Measurements from ENCODE around the gene PIMREG.

PIMREG gene

GRCh38 chr17:6464446-6465041 is 20.3 kb downstream of the PIMREG start:
- TF ChIP-seq CTCF (IDR thresholded peaks at IDR 0.05): no peak

- TF ChIP-seq CTCF (IDR thresholded peaks at IDR 0.05): no peak
These were observed 21.1 kb downstream of the PIMREG start for GRCh38 chr17:6465206-6466003.

- no peak for TF ChIP-seq CTCF (IDR thresholded peaks at IDR 0.05)
These were observed 23.3 kb downstream of the PIMREG start for GRCh38 chr17:6467567-6467966.

GRCh38 chr17:6468051-6468790 is 24.0 kb downstream of the PIMREG start:
- TF ChIP-seq CTCF (IDR thresholded peaks at IDR 0.05): no peak

GRCh38 chr17:6470146-6470718 is 26.0 kb downstream of the PIMREG start:
- TF ChIP-seq CTCF (IDR thresholded peaks at IDR 0.05): no peak

- TF ChIP-seq CTCF (IDR thresholded peaks at IDR 0.05): no peak
These were observed 26.7 kb downstream of the PIMREG start for GRCh38 chr17:6470751-6471521.
